Adrenal gland (tissue), 12 donors: Measurements from ENCODE around the gene GALNT9. TPM values are rescaled to one million over a fixed set of nuclear protein-coding genes. Genes with fewer than 3 reads are reported as not detected.

Source experiments
- DNase-seq, 7 donors: peaks; one replicate each; pipeline ENCODE4 v3.0.0-alpha.2; 2019 to 2020
- H3K27ac ChIP-seq, 5 donors: fragments of 200-600 bp; sonication (generic) in 4 of 5; 1 replicate in 3 of 5; 2 replicates in 2 of 5; pipeline versions ENCODE4 v1.5.1 to v1.8.0; 2016 to 2020; ENCODE audit warnings: mild to moderate bottlenecking in 1 of 5
- H3K27me3 ChIP-seq: fragments of 200-600 bp; 2 replicates; pipeline ENCODE4 v1.8.0; 2021
- H3K36me3 ChIP-seq, 2 donors: fragments of 200-600 bp; replicated peaks in 1 of 2; 1 replicate in 1 of 2; 2 replicates in 1 of 2; pipeline versions ENCODE4 v1.5.1 to v1.8.0; 2018 to 2022
- H3K4me1 ChIP-seq, 2 donors: fragments of 200-600 bp; replicated peaks in 1 of 2; 1 replicate in 1 of 2; 2 replicates in 1 of 2; pipeline versions ENCODE4 v1.5.1 to v1.8.0; 2018 to 2021
- H3K4me3 ChIP-seq, 4 donors: fragments of 200-600 bp; sonication (generic) in 3 of 4; one replicate each; pipeline ENCODE4 v1.5.1; 2016 to 2018
- H3K9me3 ChIP-seq, 3 donors: fragments of 200-600 bp; sonication (generic) in 1 of 3; replicated peaks in 1 of 3; 1 replicate in 2 of 3; 2 replicates in 1 of 3; pipeline versions ENCODE4 v1.5.1 to v1.8.0; 2016 to 2021
- CTCF ChIP-seq, 6 experiments: fragments of 450-650 bp in 4 of 6; fragments of 200-600 bp in 2 of 6; sonication (generic) in 1 of 6; IDR thresholded peaks; 1 replicate in 5 of 6; 2 replicates in 1 of 6; pipeline versions ENCODE4 v1.5.1 to v1.8.0; 2016 to 2021; ENCODE audit warnings: antibody characterized with exemption in 6 of 6, mild to moderate bottlenecking in 2 of 6, moderate library complexity in 1 of 6
- POLR2A ChIP-seq, 2 donors: fragments of 450-650 bp; IDR thresholded peaks; one replicate each; pipeline ENCODE4 v1.6.1; 2017; ENCODE audit warnings: antibody characterized with exemption in 2 of 2, mild to moderate bottlenecking in 2 of 2, moderate library complexity in 1 of 2
- WGBS, 4 donors: extraction: QIAGEN DNeasy Blood & Tissue Kit in 2 of 4; methylation state at CpG; one replicate each; pipeline versions ENCODE4 v1.1.5 to v1.1.7; 2013 to 2017; 5-methylcytosine and 5-hydroxymethylcytosine counted together
- intact Hi-C, 2 donors: fragments of 100-400 bp; cut with DNase I; formaldehyde crosslinking; loops; one replicate each; pipeline versions ENCODE4 v1.14.1 to v1.15.0; 2022 to 2023
- polyA plus RNA-seq, 3 donors: library from polyadenylated mRNA; stranded (reverse); fragments of 200-250 nt in 2 of 3; fragments of 350-450 nt in 1 of 3; fragmentation: Illumina TruSeq in 1 of 3; extraction: RNeasy Lipid Tissue Mini Kit (QIAGEN cat#74804) in 1 of 3; gene quantifications; one replicate each; pipeline ENCODE4 v1.2.3, GENCODE V29; 2013 to 2014
- total RNA-seq, 9 donors: library from RNA; depleted of rRNA in 4 of 9; stranded (reverse); fragments of >200 nt in 4 of 9; fragments of 120-200 nt in 1 of 9; fragmentation: NEBNext Ultra II Directional in 1 of 9; extraction: Animal tissue kit (Norgen Biotek cat#: 25700) in 1 of 9; gene quantifications; one replicate each; pipeline versions ENCODE4 v1.1.0 to v1.2.4, GENCODE V29; 2013 to 2023
- donor health status: healthy with polysubstance abuse.
- donor health status: Bipolar disorder and iron deficiency.
- donor health status: DM: yes; HTN: yes; CAD: no.
- donor health status: DM: no; HTN: no; CAD: no.
- donor health status: DM: no; HTN: no; CAD: no.
- donor health status: DM: yes; HTN: yes; CAD: no.

Gene GALNT9
- total and polyA plus RNA-seq, 12 donors, result 0.44 to 7.8 (median 1.2) TPM; not detected in 1

- no peak for TF ChIP-seq CTCF (IDR thresholded peaks at IDR 0.05)
- TF ChIP-seq POLR2A (IDR thresholded peaks at IDR 0.05), result no peak
- intact Hi-C loops, result no loop called here
- Histone ChIP-seq H3K9me3 (no peaks in the 10 kb centered on the region), H3K27me3 (peaks cover 17% of the 10 kb centered on the region), H3K27ac (no peak overlapping the region), H3K36me3 (no peaks in the 10 kb centered on the region), H3K4me1 (no peaks in the 10 kb centered on the region), H3K4me3 (no peak overlapping the region)
- DNase-seq, result peak in 4 of 7 donors; percentile 33 to 53 (median 37)
- 42 to 61% (median 53%) methylated on average over 22 to 37 of the region's 37 CpGs for WGBS, 4 donors
Observed at GRCh38 chr12:132356691-132357622, 27.6 kb upstream of the GALNT9 start.

GRCh38 chr12:132355742-132356681 lies 26.6 kb upstream of the GALNT9 start:
- 81 to 87% (median 85%) methylated on average over 24 to 31 of the region's 31 CpGs for WGBS, 4 donors
- H3K4me1 ChIP-seq, result no peaks in the 10 kb centered on the region
- TF ChIP-seq POLR2A (IDR thresholded peaks at IDR 0.05) (no peak), CTCF (IDR thresholded peaks at IDR 0.05) (no peak)
- no peak overlapping the region for H3K4me3 ChIP-seq
- H3K9me3 ChIP-seq, result no peaks in the 10 kb centered on the region
- H3K36me3 ChIP-seq, result no peaks in the 10 kb centered on the region
- H3K27ac ChIP-seq, result no peak overlapping the region
- peaks cover 17% of the 10 kb centered on the region for H3K27me3 ChIP-seq
- DNase-seq, result no peak
- intact Hi-C loops, result no loop called here

GRCh38 chr12:132354982-132355680 lies 25.7 kb upstream of the GALNT9 start:
- no peak for TF ChIP-seq CTCF (IDR thresholded peaks at IDR 0.05)
- TF ChIP-seq POLR2A (IDR thresholded peaks at IDR 0.05), result no peak
- no peak overlapping the region for H3K4me3 ChIP-seq
- 76 to 88% (median 86%) methylated on average over 16 to 34 of the region's 34 CpGs for WGBS, 4 donors
- no peaks in the 10 kb centered on the region for H3K4me1 ChIP-seq
- intact Hi-C loops, result no loop called here
- H3K9me3 ChIP-seq, result no peaks in the 10 kb centered on the region
- no peak overlapping the region for H3K27ac ChIP-seq
- no peak for DNase-seq
- H3K27me3 ChIP-seq, result peaks cover 17% of the 10 kb centered on the region
- no peaks in the 10 kb centered on the region for H3K36me3 ChIP-seq
